ENCODE results near the gene RDH8. TPM values are rescaled to one million over a fixed set of nuclear protein-coding genes. Genes with fewer than 3 reads are reported as not detected.
A peak's percentile ranks its signal among the peaks of the same experiment; 100 is the strongest.

RDH8 gene
- total RNA-seq, 1 experiment from 2014 or later = not detected

DNA sequence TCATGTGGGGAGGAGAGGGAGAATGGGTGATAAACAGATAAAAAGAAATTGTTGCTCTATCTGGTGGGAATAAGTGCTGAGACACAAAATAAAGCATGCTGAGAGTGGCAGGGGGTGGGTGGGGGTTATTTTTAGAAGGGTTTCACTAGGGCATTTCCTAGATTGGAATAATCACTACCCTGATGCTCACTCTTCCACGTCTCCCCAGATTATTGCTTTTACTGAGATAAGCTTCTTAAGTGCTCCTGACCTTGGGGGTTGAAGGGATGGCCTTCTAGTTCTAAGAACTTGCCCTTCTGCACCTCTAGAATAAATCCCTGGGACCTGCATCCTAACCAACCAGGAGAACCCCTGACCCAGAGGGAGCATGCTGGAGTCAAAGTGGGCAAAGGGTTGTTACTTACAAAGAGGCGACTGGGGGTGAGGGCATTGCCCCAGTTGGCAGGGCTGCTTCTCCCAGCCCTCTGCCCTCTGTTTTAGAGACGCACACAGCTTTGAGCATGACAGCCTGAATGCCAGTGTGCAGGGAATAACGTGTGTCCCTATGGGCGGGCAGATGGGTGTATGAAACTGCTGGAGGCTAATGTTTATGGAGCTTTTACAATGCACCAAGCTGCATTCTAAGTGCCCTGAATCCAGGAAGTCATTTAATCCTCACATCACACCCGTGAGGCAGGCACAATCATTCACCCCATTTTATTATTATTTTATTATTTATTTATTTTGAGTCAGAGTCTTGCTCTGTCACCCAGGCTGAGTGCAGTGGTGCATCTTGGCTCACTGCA lies 743 bp downstream of the RDH8 start:
- peaks cover 57% of the 10 kb centered on the region for H3K27me3 Mint-ChIP-seq (ENCODE audit: low read depth)
- H3K4me2 ChIP-seq (ENCODE audit: insufficient read depth, insufficient read length, low read length) = no peak overlapping the region
- no peak overlapping the region for H4K5ac ChIP-seq (ENCODE audit: insufficient read length, low read depth, low read length)
- H2BK120ac ChIP-seq (ENCODE audit: low read depth, low read length, poor library complexity, severe bottlenecking) = no peak overlapping the region
- no peaks in the 10 kb centered on the region for H3K23me2 ChIP-seq (ENCODE audit: insufficient read length, low read depth, low read length, poor library complexity, severe bottlenecking)
- no peak for DNase-seq
- peaks cover 0 to 2% of the 10 kb centered on the region in 2 experiments; a peak in 1 of 5 replicates for H3K9me3 Mint-ChIP-seq
- H4K91ac ChIP-seq (ENCODE audit: insufficient read length, low read depth, low read length) = no peak overlapping the region
- H3K4me1 ChIP-seq (ENCODE audit: insufficient read depth, low read length) = peaks cover 5% of the 10 kb centered on the region; the same call in 1 of the 2 replicates
- no peak overlapping the region for H4K8ac ChIP-seq (replicated peaks; ENCODE audit: insufficient read length, low read depth, low read length)
- no peak overlapping the region for H3K18ac ChIP-seq (ENCODE audit: insufficient read length, low read depth, low read length)
- WGBS (ENCODE audit: extremely low coverage, insufficient read length, low lambda C conversion rate) = no CpG with 5 or more reads among the region's 6 CpGs
- no peaks in the 10 kb centered on the region for H3K79me2 ChIP-seq (ENCODE audit: insufficient read depth, low read length)
- H3K4me3 Mint-ChIP-seq = no peak overlapping the region
- no peak overlapping the region for H3K56ac ChIP-seq (ENCODE audit: insufficient read length, low read depth, low read length)
- H2BK15ac ChIP-seq (ENCODE audit: low read depth, low read length) = no peak overlapping the region
- TF ChIP-seq, protein P1, sequence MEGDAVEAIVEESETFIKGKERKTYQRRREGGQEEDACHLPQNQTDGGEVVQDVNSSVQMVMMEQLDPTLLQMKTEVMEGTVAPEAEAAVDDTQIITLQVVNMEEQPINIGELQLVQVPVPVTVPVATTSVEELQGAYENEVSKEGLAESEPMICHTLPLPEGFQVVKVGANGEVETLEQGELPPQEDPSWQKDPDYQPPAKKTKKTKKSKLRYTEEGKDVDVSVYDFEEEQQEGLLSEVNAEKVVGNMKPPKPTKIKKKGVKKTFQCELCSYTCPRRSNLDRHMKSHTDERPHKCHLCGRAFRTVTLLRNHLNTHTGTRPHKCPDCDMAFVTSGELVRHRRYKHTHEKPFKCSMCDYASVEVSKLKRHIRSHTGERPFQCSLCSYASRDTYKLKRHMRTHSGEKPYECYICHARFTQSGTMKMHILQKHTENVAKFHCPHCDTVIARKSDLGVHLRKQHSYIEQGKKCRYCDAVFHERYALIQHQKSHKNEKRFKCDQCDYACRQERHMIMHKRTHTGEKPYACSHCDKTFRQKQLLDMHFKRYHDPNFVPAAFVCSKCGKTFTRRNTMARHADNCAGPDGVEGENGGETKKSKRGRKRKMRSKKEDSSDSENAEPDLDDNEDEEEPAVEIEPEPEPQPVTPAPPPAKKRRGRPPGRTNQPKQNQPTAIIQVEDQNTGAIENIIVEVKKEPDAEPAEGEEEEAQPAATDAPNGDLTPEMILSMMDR (conservative IDR thresholded peaks at IDR 0.05) = no peak
- no peak overlapping the region for H2BK5ac ChIP-seq (ENCODE audit: insufficient read length, low read length)
- H3K27me3 ChIP-seq (ENCODE audit: insufficient read depth, low read length) = peaks cover 4% of the 10 kb centered on the region
- H2BK12ac ChIP-seq (ENCODE audit: insufficient read length, low read depth, low read length) = no peak overlapping the region
- H2BK20ac ChIP-seq (ENCODE audit: low read depth, low read length, poor library complexity, severe bottlenecking) = no peak overlapping the region
- H3K4me1 Mint-ChIP-seq = peaks cover 5 to 13% of the 10 kb centered on the region in 2 experiments
- no peak overlapping the region for H3K23ac ChIP-seq (ENCODE audit: insufficient read length, low read depth, low read length)
- H4K20me1 ChIP-seq (ENCODE audit: control insufficient read depth, insufficient read depth, insufficient read length) = no peaks in the 10 kb centered on the region
- peak overlapping the region in 1 of 3 experiments; percentile 38; a peak in 2 of 7 replicates for H3K27ac Mint-ChIP-seq
- no peaks in the 10 kb centered on the region for H3K79me1 ChIP-seq (ENCODE audit: insufficient read depth, low read depth, low read length, poor library complexity, severe bottlenecking)
- no peak overlapping the region for H3K9ac ChIP-seq (ENCODE audit: extremely low read depth, insufficient read length, low read length)
- no peak overlapping the region for H2AK5ac ChIP-seq (ENCODE audit: insufficient read length, low read length)
- no peak overlapping the region for H3K27ac ChIP-seq (ENCODE audit: insufficient read length, low read depth, low read length)
- H3K36me3 Mint-ChIP-seq (ENCODE audit: insufficient read depth in 1 of 3, low read depth in 3 of 3) = no peaks in the 10 kb centered on the region; a peak in 1 of 7 replicates
- no peaks in the 10 kb centered on the region for H3K9me3 ChIP-seq (ENCODE audit: control insufficient read depth, low read depth, low read length)
- H2AFZ ChIP-seq (ENCODE audit: low read length) = no peak overlapping the region
- H3K4ac ChIP-seq (ENCODE audit: low read depth, low read length) = no peak overlapping the region
- H3T11ph ChIP-seq (ENCODE audit: low read length) = no peak overlapping the region
- H3K14ac ChIP-seq (ENCODE audit: insufficient read depth, low read length) = no peak overlapping the region; the same call in 1 of the 2 replicates
